ENCODE data around the gene OR52E1.

OR52E1 gene

DNA sequence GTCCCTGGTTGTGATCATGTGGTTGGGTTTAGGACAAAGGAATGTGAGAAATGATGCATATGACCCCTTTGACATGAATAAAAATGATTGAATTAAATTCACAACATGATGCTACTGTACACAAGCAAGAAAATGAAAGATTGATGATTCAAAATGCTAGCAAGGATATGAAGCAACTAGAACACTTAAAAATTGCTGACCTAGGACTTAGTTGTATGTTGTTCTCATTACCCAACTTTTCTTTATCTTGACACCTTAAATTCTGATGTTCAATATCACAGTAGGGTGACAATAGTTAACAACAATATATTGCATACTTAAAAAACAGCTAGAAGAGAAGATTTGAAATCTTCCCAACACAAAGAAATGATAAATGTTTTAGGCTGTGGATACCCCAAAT, 48.2 kb downstream of the OR52E1 start:
- no peak for DNase-seq (ENCODE audit: low spot score)

DNA sequence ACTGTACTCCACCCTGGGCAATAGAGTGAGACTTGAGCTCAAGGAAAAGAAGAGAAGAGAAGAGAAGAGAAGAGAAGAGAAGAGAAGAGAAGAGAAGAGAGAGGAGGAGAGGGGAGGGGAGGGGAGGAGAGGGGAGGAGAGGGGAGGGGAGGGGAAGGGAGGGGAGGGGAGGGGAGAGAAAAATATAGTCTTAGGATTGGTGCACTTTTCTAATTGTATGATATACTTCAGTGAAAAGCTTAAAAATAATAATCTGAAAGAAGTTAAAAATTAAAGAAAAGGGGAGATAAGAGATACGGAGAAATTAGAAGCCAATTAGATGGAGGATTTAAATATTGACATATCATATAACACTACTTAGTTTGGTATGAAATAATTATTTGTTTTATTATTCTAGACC, 49.5 kb downstream of the OR52E1 start:
- no peak for DNase-seq (ENCODE audit: low spot score)
